ENCODE data around the gene INSR.
"Not testable (repeated sequence)": the region's sequence is repeated elsewhere in the genome, so short reads cannot be mapped to it uniquely, and the experiment has no call there.

Gene INSR

GRCh38 chr19:7293762-7294557 lies at the start of gene INSR:
TSS of gene INSR (minus strand) at chr19:7294414. CDS start at chr19:7293891, 523 bp downstream.
- DNase-seq, result peak; percentile 87

GRCh38 chr19:7342143-7342542 lies 47.9 kb upstream of the INSR start:
- no peak for DNase-seq

- peak; percentile 52 for DNase-seq
Observed at GRCh38 chr19:7340959-7341837, 47.0 kb upstream of the INSR start.

- no peak for DNase-seq
Observed at GRCh38 chr19:7337380-7338194, 43.4 kb upstream of the INSR start.

- DNase-seq, result no peak
Observed at GRCh38 chr19:7336321-7336973, 42.2 kb upstream of the INSR start.

- DNase-seq, result no peak
Observed at GRCh38 chr19:7333198-7334118, 39.2 kb upstream of the INSR start.

GRCh38 chr19:7331446-7331845 lies 37.2 kb upstream of the INSR start:
- DNase-seq, result no peak

GRCh38 chr19:7328647-7329046 lies 34.4 kb upstream of the INSR start:
- DNase-seq, result no peak

- DNase-seq, result no peak
Observed at GRCh38 chr19:7327802-7328201, 33.6 kb upstream of the INSR start.

- DNase-seq, result peak; percentile 3
Observed at GRCh38 chr19:7326105-7326877, 32.1 kb upstream of the INSR start.

- DNase-seq, result no peak
Observed at GRCh38 chr19:7318176-7318575, 24.0 kb upstream of the INSR start.

GRCh38 chr19:7312816-7313215 lies 18.6 kb upstream of the INSR start:
- DNase-seq, result no peak

GRCh38 chr19:7311911-7312310 lies 17.7 kb upstream of the INSR start:
- no peak for DNase-seq

GRCh38 chr19:7308327-7308726 lies 14.1 kb upstream of the INSR start:
- not testable (repeated sequence) for DNase-seq

- no peak for DNase-seq
Observed at GRCh38 chr19:7307590-7308218, 13.5 kb upstream of the INSR start.

- no peak for DNase-seq
Observed at GRCh38 chr19:7304200-7304599, 10.0 kb upstream of the INSR start.

GRCh38 chr19:7303470-7303869 lies 9.3 kb upstream of the INSR start:
- DNase-seq, result no peak

- no peak for DNase-seq
Observed at GRCh38 chr19:7301525-7301924, 7.3 kb upstream of the INSR start.

GRCh38 chr19:7297742-7298141 lies 3.5 kb upstream of the INSR start:
- DNase-seq, result no peak

- DNase-seq, result no peak
Observed at GRCh38 chr19:7295912-7296536, 1.8 kb upstream of the INSR start.

All from NCI-H1092 treated with DMSO at 0.1 percent for 48 hours (cell line).